Metanephros (tissue), 2 donors: ENCODE data around the gene MBD1. TPM values are rescaled to one million over a fixed set of nuclear protein-coding genes. Genes with fewer than 3 reads are reported as not detected.

Experiments used
- small RNA-seq: library from RNA; depleted of rRNA; stranded (forward); fragments of <200 nt; gene quantifications from one replicate; pipeline ENCODE3, GENCODE V24; 2014; ENCODE audit warnings: low replicate concordance
- total RNA-seq: library from RNA; depleted of rRNA; stranded (reverse); fragments of >200 nt; gene quantifications from one replicate; pipeline ENCODE4 v1.2.3, GENCODE V29; 2014

MBD1 gene
- total RNA-seq: 67.2 TPM

DNA sequence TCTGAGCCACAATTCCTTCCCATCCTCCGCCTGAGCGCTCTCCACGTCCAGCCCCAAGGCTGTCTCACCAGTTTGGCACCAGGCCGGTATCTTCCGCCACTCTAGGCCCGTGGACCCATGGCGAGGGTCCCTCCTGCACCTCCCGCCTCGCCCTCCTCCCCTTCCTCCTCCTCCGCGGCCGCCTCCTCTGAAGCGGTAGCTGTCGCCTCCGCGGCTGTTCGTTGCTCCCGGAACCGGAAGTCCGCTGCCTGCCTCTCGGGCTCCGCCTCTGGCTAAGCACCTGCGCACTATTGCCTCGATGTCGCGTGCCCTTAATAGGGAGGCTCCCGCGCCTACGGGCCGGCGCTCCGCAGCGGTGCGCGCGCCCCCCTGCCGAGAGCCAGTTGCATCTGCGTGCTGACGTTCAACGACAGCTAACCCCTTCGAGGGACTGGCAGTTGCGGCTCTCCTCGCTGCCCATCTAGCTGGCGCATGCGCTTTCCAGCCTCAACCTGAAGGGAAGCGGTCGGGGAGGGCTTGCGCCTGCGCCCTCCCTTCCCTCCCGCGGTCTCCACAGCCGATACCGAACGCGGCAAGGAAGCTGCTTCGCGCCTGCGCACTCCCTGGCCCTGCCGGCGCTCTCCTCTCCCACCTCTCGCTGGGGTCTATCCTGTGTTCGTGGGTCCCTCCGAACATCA lies at the start of gene MBD1:
Gene MBD1, minus strand, starts transcription at position 229 of the 677 bp plus-strand sequence. CDS start 1,531 bp downstream, outside the sequence.

GRCh38 chr18:50287441-50288347 lies 6.4 kb upstream of the MBD1 start, which contains the start of gene CXXC1:
Gene CXXC1, minus strand, starts transcription at chr18:50287692. Its CDS starts 103 bp downstream, at chr18:50287589.

DNA sequence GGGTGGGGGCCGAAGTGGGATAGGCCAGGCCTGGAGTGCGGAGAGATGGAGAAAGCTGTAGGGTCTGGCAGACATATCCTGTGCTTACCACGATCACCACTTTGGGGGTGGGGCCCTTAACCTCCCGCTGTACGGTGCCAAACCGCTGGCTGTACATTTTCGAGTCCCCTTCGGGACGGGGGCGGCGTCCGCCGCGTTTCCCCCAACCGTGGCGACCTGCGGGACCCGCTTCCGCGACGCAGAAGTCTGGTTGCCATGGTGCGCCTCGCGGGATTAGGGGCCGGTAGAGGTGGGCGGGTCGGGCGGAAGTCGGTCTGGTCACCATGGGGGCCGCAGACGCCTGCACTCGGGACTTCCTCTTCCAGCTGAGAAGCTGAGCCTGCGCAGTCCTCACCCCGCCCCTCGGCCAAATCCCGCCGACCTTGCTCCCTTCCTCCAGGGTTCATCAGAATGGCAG lies 15.0 kb downstream of the MBD1 start, which contains the start of gene CFAP53:
Gene CFAP53, minus strand, starts transcription at position 248 of the 457 bp plus-strand sequence. Its CDS starts 91 bp downstream, at position 157.

Small RNAs within 50 kb of the gene (small RNA-seq; reads per million reads assigned to genes)
- not detected for gene RNA5SP458

Other genes starting within 250 kb of the MBD1 start
- gene MYO5B, start 86.4 kb downstream of the MBD1 start, total RNA-seq: 27.9 TPM
- 1.1 TPM for gene CFAP53, start 15.0 kb downstream of the MBD1 start, total RNA-seq
- gene CXXC1, start 6.2 kb upstream of the MBD1 start, total RNA-seq: 64.0 TPM
- 3.3 TPM for gene SKA1, start 93.5 kb upstream of the MBD1 start, total RNA-seq